Measurements from ENCODE around the gene SSH2. TPM values are rescaled to one million over a fixed set of nuclear protein-coding genes. Genes with fewer than 3 reads are reported as not detected.
"Not testable (repeated sequence)": the region's sequence is repeated elsewhere in the genome, so short reads cannot be mapped to it uniquely, and the experiment has no call there.

The SSH2 gene
- total RNA-seq, result 17.3 TPM

- ATAC-seq, result peak; percentile 94
Measured at GRCh38 chr17:29929533-29930408, at the start of gene SSH2. Gene SSH2, minus strand, starts transcription at chr17:29930228. Its CDS starts 228 bp downstream, at chr17:29930000.

- no peak for ATAC-seq
Measured at GRCh38 chr17:29977836-29978235, 47.8 kb upstream of the SSH2 start.

- no peak for ATAC-seq
Measured at GRCh38 chr17:29973005-29973404, 43.0 kb upstream of the SSH2 start.

GRCh38 chr17:29972277-29972676 is 42.2 kb upstream of the SSH2 start:
- ATAC-seq, result no peak

GRCh38 chr17:29968271-29968670 is 38.2 kb upstream of the SSH2 start:
- ATAC-seq, result no peak

- ATAC-seq, result no peak
Measured at GRCh38 chr17:29962656-29963055, 32.6 kb upstream of the SSH2 start.

GRCh38 chr17:29959658-29960337 is 29.8 kb upstream of the SSH2 start:
- no peak for ATAC-seq

- no peak for ATAC-seq
Measured at GRCh38 chr17:29958947-29959657, 29.1 kb upstream of the SSH2 start.

- not testable (repeated sequence) for ATAC-seq
Measured at GRCh38 chr17:29957488-29957887, 27.5 kb upstream of the SSH2 start.

GRCh38 chr17:29956225-29956624 is 26.2 kb upstream of the SSH2 start:
- no peak for ATAC-seq

- ATAC-seq, result no peak
Measured at GRCh38 chr17:29954405-29954804, 24.4 kb upstream of the SSH2 start.

GRCh38 chr17:29949696-29950095 is 19.7 kb upstream of the SSH2 start:
- ATAC-seq, result no peak

GRCh38 chr17:29948448-29949215 is 18.6 kb upstream of the SSH2 start:
- ATAC-seq, result no peak

GRCh38 chr17:29945281-29945680 is 15.3 kb upstream of the SSH2 start:
- ATAC-seq, result no peak

- ATAC-seq, result no peak
Measured at GRCh38 chr17:29941334-29941733, 11.3 kb upstream of the SSH2 start, which contains the start of gene EFCAB5. Gene EFCAB5, plus strand, starts transcription at chr17:29941634. Its CDS starts 163 bp downstream, at chr17:29941797.

- no peak for ATAC-seq
Measured at GRCh38 chr17:29936724-29937123, 6.7 kb upstream of the SSH2 start.

GRCh38 chr17:29935909-29936308 is 5.9 kb upstream of the SSH2 start:
- ATAC-seq, result not testable (repeated sequence)

GRCh38 chr17:29933379-29933778 is 3.4 kb upstream of the SSH2 start:
- no peak for ATAC-seq

GRCh38 chr17:29931231-29931932 is 1.4 kb upstream of the SSH2 start:
- peak; percentile 71 for ATAC-seq

- ATAC-seq, result no peak
Measured at GRCh38 chr17:29930409-29931010, 482 bp upstream of the SSH2 start.

- peak; percentile 3 for ATAC-seq
Measured at GRCh38 chr17:29929006-29929532, 959 bp downstream of the SSH2 start.
